Keratinocyte (primary cell): ENCODE data around the gene JAKMIP3.

ENCODE experiments used
- CTCF ChIP-seq, 3 experiments: IDR thresholded peaks in 1 of 3; conservative IDR thresholded peaks in 1 of 3; optimal IDR thresholded peaks in 1 of 3; 2 replicates in 2 of 3; 3 replicates in 1 of 3; pipeline versions ENCODE3 to v1.5.1; 2011; ENCODE audit warnings: low read length in 3 of 3, mild to moderate bottlenecking in 3 of 3, moderate library complexity in 2 of 3, control low read depth in 1 of 3, inconsistent platforms in 1 of 3; ENCODE audit not compliant: insufficient read depth in 2 of 3; ENCODE audit errors: extremely low read depth in 1 of 3
- EZH2 ChIP-seq: IDR thresholded peaks from one replicate; pipeline ENCODE4 v1.6.1; 2012; ENCODE audit warnings: inconsistent platforms, mild to moderate bottlenecking, low read length, moderate library complexity

GRCh38 chr10:132047575-132048293 lies 18.0 kb upstream of the JAKMIP3 start:
- TF ChIP-seq CTCF (optimal IDR thresholded peaks at IDR 0.05 in 1 of 3, IDR thresholded peaks at IDR 0.05 in 1 of 3, conservative IDR thresholded peaks at IDR 0.05 in 1 of 3; ENCODE audit: extremely low read depth in 1 of 3, insufficient read depth in 2 of 3, low read length in 3 of 3) (no peak), EZH2 (no peak)
